DND-41 (cell line): ENCODE data around the gene SLC24A5.

Experiments used
- ATAC-seq: fragments of 200-7000 bp; cut with Tn5 transposase; 3 replicates; pipeline ENCODE4 v1.9.1; 2021; ENCODE audit warnings: low read depth; ENCODE audit not compliant: insufficient read depth
- DNase-seq: peaks from one replicate; pipeline ENCODE4 v3.0.0-alpha.2; 2020
- H2AFZ ChIP-seq: 2 replicates; pipeline ENCODE4 v1.6.0; 2012; ENCODE audit warnings: low read depth, low read length
- H3K27ac ChIP-seq: 2 replicates; pipeline ENCODE4 v1.5.1; 2012; ENCODE audit warnings: low read length, inconsistent platforms
- H3K27me3 ChIP-seq: fragments of 200-600 bp; sonication (generic); 2 replicates; pipeline ENCODE4 v1.6.0; 2012; ENCODE audit warnings: low read length, mild to moderate bottlenecking, inconsistent platforms; ENCODE audit not compliant: insufficient read depth, poor library complexity
- H3K36me3 ChIP-seq: 2 replicates; pipeline ENCODE4 v1.5.1; 2012; ENCODE audit warnings: low read length, inconsistent platforms; ENCODE audit not compliant: insufficient read depth
- H3K4me1 ChIP-seq: 2 replicates; pipeline ENCODE4 v1.5.1; 2012; ENCODE audit warnings: mild to moderate bottlenecking, low read length; ENCODE audit not compliant: insufficient read depth
- H3K4me2 ChIP-seq: 2 replicates; pipeline ENCODE4 v1.6.0; 2012; ENCODE audit warnings: mild to moderate bottlenecking, moderate library complexity, low read length, inconsistent platforms; ENCODE audit not compliant: insufficient read depth
- H3K4me3 ChIP-seq, 2 experiments: fragments of 200-600 bp in 1 of 2; shearing (Covaris generic) in 1 of 2; 2 replicates each; pipeline ENCODE4 v1.5.1; 2012 to 2016; ENCODE audit warnings: inconsistent platforms in 2 of 2, low read length in 2 of 2, mild to moderate bottlenecking in 2 of 2, low read depth in 1 of 2, moderate library complexity in 1 of 2
- H3K79me2 ChIP-seq: 2 replicates; pipeline ENCODE4 v1.6.0; 2012; ENCODE audit warnings: low read length, inconsistent platforms; ENCODE audit not compliant: insufficient read depth
- H3K9ac ChIP-seq: 2 replicates; pipeline ENCODE4 v1.6.0; 2012; ENCODE audit warnings: low read depth, mild to moderate bottlenecking, inconsistent platforms, low read length, moderate library complexity
- H3K9me3 ChIP-seq: 2 replicates; pipeline ENCODE4 v1.5.1; 2012; ENCODE audit warnings: low read length, moderate library complexity, mild to moderate bottlenecking, inconsistent platforms; ENCODE audit not compliant: insufficient read depth, severe bottlenecking
- H4K20me1 ChIP-seq: 2 replicates; pipeline ENCODE4 v1.6.0; 2012; ENCODE audit warnings: low read length; ENCODE audit not compliant: insufficient read depth
- CTCF ChIP-seq: IDR thresholded peaks from 2 replicates; pipeline ENCODE4 v1.5.1; 2012; ENCODE audit warnings: borderline replicate concordance, low read length, moderate library complexity, mild to moderate bottlenecking; ENCODE audit not compliant: poor library complexity, severe bottlenecking; ENCODE audit errors: extremely low read depth
- EZH2 ChIP-seq: IDR thresholded peaks from 3 replicates; pipeline ENCODE4 v1.6.1; 2012; ENCODE audit warnings: borderline replicate concordance, low read depth, mild to moderate bottlenecking, moderate library complexity, low read length, inconsistent platforms; ENCODE audit not compliant: severe bottlenecking

SLC24A5 gene

DNA sequence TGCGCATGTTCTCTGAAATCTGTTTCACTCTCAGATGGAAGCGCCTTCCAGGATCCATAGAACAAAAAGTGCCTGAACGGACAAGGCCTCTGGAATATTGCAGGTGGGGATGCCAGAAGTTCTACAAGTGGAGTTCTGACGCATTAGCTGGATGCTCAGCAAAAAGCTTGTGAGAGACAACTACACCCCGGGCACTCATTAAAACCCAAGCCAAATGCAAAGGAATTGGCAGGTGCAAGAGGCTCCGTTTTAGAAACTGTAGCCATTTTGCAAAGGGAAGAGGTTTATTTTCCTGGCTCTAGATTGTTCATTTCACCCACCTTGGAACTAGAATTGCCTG lies 35.2 kb upstream of the SLC24A5 start:
- no peak for ATAC-seq
- Histone ChIP-seq H2AFZ (no peak overlapping the region), H3K79me2 (no peaks in the 10 kb centered on the region), H3K4me2 (no peak overlapping the region), H4K20me1 (no peaks in the 10 kb centered on the region), H3K9me3 (no peaks in the 10 kb centered on the region), H3K4me3 (no peak overlapping the region), H3K27ac (no peak overlapping the region), H3K9ac (no peak overlapping the region), H3K36me3 (no peaks in the 10 kb centered on the region), H3K27me3 (peaks cover 5% of the 10 kb centered on the region), H3K4me1 (no peaks in the 10 kb centered on the region)
- no peak for TF ChIP-seq CTCF
- no peak for TF ChIP-seq EZH2
- DNase-seq = no peak

- H3K9me3 ChIP-seq = no peaks in the 10 kb centered on the region
- no peaks in the 10 kb centered on the region for H3K36me3 ChIP-seq
- no peaks in the 10 kb centered on the region for H3K79me2 ChIP-seq
- H3K4me1 ChIP-seq = no peaks in the 10 kb centered on the region
- no peak overlapping the region for H3K27ac ChIP-seq
- ATAC-seq (no peak), DNase-seq (no peak)
- H3K9ac ChIP-seq = no peak overlapping the region
- no peaks in the 10 kb centered on the region for H4K20me1 ChIP-seq
- no peak overlapping the region for H2AFZ ChIP-seq
- H3K4me3 ChIP-seq = no peak overlapping the region
- H3K27me3 ChIP-seq = peaks cover 5% of the 10 kb centered on the region
- no peak overlapping the region for H3K4me2 ChIP-seq
- no peak for TF ChIP-seq CTCF
- no peak for TF ChIP-seq EZH2
Measured at GRCh38 chr15:48086133-48086532, 34.7 kb upstream of the SLC24A5 start.

- ATAC-seq = no peak
- H3K36me3 ChIP-seq = no peaks in the 10 kb centered on the region
- no peak overlapping the region for H3K27ac ChIP-seq
- H4K20me1 ChIP-seq = no peaks in the 10 kb centered on the region
- TF ChIP-seq CTCF (no peak), EZH2 (no peak)
- H3K4me3 ChIP-seq = no peak overlapping the region
- no peak overlapping the region for H2AFZ ChIP-seq
- no peaks in the 10 kb centered on the region for H3K79me2 ChIP-seq
- no peak for DNase-seq
- H3K4me2 ChIP-seq = no peak overlapping the region
- peaks cover 5% of the 10 kb centered on the region for H3K27me3 ChIP-seq
- H3K9me3 ChIP-seq = no peaks in the 10 kb centered on the region
- H3K9ac ChIP-seq = no peak overlapping the region
- no peaks in the 10 kb centered on the region for H3K4me1 ChIP-seq
Measured at GRCh38 chr15:48086576-48086975, 34.2 kb upstream of the SLC24A5 start.

DNA sequence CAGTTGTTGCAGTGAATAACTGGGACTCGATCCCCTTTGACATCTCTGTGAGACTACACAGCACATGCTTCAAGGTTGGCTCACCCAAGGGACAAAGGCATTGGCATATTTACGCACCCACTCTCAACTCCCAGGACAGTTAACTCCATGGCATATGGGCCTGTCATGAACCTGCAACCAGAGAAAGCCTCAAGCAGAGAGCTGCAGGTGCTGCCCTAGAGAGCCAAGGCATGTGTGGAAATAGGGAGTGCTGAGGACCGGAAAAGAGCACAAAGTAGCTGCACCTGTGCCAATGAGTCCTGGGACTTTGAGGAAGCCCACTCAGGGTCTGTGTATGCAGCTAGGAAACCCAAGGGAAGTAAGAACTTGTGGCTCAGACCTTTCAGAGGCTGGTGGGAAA lies 32.9 kb upstream of the SLC24A5 start:
- peaks cover 5% of the 10 kb centered on the region for H3K27me3 ChIP-seq
- no peak for ATAC-seq
- no peaks in the 10 kb centered on the region for H3K4me1 ChIP-seq
- H3K79me2 ChIP-seq = no peaks in the 10 kb centered on the region
- TF ChIP-seq EZH2 = no peak
- no peak for TF ChIP-seq CTCF
- no peaks in the 10 kb centered on the region for H3K9me3 ChIP-seq
- H3K9ac ChIP-seq = no peak overlapping the region
- no peaks in the 10 kb centered on the region for H3K36me3 ChIP-seq
- H4K20me1 ChIP-seq = no peaks in the 10 kb centered on the region
- no peak for DNase-seq
- no peak overlapping the region for H3K4me3 ChIP-seq
- no peak overlapping the region for H3K27ac ChIP-seq
- no peak overlapping the region for H3K4me2 ChIP-seq
- H2AFZ ChIP-seq = no peak overlapping the region
